ENCODE results near the gene KIF17.
"Not testable (repeated sequence)": the region's sequence is repeated elsewhere in the genome, so short reads cannot be mapped to it uniquely, and the experiment has no call there.

KIF17 gene

GRCh38 chr1:20726932-20727745, 9.3 kb upstream of the KIF17 start:
- DNase-seq: no peak

GRCh38 chr1:20726118-20726911, 8.5 kb upstream of the KIF17 start:
- no peak for DNase-seq

GRCh38 chr1:20725189-20726117, 7.6 kb upstream of the KIF17 start:
- DNase-seq: no peak

- no peak for DNase-seq
Observed at GRCh38 chr1:20724364-20725188, 6.8 kb upstream of the KIF17 start.

GRCh38 chr1:20723537-20724363, 5.9 kb upstream of the KIF17 start:
- DNase-seq: no peak

- DNase-seq: no peak
Observed at GRCh38 chr1:20723159-20723536, 5.3 kb upstream of the KIF17 start.

- no peak for DNase-seq
Observed at GRCh38 chr1:20721117-20722061, 3.6 kb upstream of the KIF17 start.

GRCh38 chr1:20720631-20721091, 2.9 kb upstream of the KIF17 start:
- DNase-seq: no peak

GRCh38 chr1:20719871-20720620, 2.2 kb upstream of the KIF17 start:
- no peak for DNase-seq

- DNase-seq: no peak
Observed at GRCh38 chr1:20719261-20719660, 1.5 kb upstream of the KIF17 start.

GRCh38 chr1:20718343-20718882, 606 bp upstream of the KIF17 start:
- not testable (repeated sequence) for DNase-seq

GRCh38 chr1:20716232-20716631, 1.6 kb downstream of the KIF17 start:
- DNase-seq: no peak

GRCh38 chr1:20715406-20715805, 2.4 kb downstream of the KIF17 start:
- DNase-seq: no peak

GRCh38 chr1:20713440-20713839, 4.4 kb downstream of the KIF17 start:
- no peak for DNase-seq

- DNase-seq: no peak
Observed at GRCh38 chr1:20712215-20712577, 5.6 kb downstream of the KIF17 start.

- peak in 1 of 2 experiments; percentile 15 for DNase-seq
Observed at GRCh38 chr1:20711285-20712214, 6.3 kb downstream of the KIF17 start.

GRCh38 chr1:20710469-20711284, 7.1 kb downstream of the KIF17 start:
- no peak for DNase-seq

All from Kasumi-1 (cell line).